ENCODE measurements around the gene LSM5. TPM values are rescaled to one million over a fixed set of nuclear protein-coding genes. Genes with fewer than 3 reads are reported as not detected.
"Not testable (repeated sequence)": the region's sequence is repeated elsewhere in the genome, so short reads cannot be mapped to it uniquely, and the experiment has no call there.

Gene LSM5
- polyA plus RNA-seq, 3 donors, result 69.7 to 99.6 (median 86.0) TPM

DNA sequence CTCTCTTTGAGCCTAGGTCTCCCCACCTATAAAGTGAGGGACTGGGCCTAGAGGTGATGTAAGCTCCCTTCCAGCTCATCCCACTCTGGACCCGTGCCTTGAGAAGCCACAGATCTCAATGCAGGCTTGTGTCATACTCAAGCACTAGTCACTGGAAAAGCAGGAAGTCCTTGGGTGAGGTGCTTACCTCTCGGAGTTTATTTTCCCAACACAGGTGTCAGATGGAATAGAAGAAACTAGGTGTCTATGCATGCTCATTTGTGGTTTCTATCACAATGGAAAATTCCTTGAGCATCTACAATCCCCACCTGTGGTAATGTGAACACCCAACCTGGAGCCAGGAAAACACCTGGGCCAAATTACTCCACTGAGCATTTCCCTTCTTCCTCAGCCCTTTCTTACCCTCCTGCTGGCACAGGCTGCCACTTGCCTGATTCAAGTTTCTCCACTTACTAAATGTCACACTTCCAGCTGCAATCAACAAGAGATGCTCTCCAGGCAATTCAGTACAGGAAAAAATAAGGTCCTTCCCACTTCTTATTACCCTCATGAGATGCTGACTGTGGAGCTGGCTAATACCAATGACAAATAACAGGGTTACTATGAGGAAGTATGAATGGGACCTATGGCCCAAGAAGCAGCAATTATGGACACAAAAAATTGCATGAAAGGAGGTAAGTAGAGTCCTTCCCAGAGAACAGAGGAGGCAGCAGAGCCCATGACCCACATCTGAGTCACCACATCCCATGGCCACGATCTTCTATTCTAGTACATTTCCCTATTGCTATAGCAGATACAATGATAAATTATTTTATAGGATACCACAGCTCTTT, 13.1 kb downstream of the LSM5 start:
- DNase-seq (ENCODE audit: extremely low read depth in 1 of 11, low read depth in 9 of 11, low spot score in 4 of 11), result no peak

DNA sequence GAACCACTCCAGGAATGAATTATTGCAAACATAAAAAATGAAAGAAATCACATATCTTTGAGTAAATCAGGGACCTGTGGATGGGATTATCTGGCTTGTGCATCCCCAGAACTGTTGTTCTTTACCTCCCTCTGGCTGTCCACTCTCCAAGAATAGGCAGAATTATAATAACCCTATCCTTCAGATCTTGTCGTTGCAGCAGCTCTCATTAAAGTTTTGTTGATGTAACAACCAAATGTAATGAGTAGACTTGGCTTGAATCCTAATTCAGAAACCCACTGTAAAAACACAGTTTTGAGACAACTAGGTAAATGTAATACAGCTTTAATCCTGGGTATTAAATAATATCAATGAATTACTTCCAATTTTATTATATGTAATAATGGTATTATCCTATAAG, 16.2 kb downstream of the LSM5 start:
- DNase-seq (ENCODE audit: extremely low read depth in 1 of 11, low read depth in 9 of 11, low spot score in 4 of 11), result no peak

DNA sequence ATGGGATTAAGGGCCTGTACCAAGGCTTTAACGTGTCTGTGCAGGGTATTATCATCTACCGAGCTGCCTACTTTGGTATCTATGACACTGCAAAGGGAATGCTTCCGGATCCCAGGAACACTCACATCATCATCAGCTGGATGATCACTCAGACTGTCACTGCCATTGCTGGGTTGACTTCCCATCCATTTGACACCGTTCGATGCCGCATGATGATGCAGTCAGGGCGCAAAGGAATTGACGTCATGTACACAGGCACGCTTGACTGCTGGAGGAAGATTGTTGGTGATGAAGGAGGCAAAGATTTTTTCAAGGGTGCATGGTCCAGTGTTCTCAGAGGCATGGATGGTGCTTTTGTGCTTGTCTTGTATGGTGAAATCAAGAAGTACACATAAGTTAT, 18.2 kb downstream of the LSM5 start:
- no peak for DNase-seq (ENCODE audit: extremely low read depth in 1 of 11, low read depth in 9 of 11, low spot score in 4 of 11)

DNA sequence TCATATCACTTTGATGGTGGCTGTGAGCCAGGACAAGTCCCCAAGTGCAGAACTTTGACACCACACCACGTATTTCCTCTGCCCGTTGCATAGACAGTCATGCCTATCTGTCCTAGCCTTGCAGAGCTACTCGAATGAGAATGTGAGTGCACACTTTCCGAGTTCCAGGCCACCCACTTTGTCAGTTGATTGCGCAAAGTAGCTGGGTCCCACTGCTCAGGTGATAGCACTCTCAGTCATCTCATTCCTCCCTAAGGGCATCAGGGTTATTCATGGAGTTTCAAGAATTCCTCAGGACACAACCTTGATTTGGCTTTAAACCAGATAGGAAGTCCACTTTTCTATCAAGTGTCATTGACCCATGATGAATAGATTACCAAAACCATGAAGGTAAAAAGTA, 19.3 kb downstream of the LSM5 start:
- no peak for DNase-seq (ENCODE audit: extremely low read depth in 1 of 11, low read depth in 9 of 11, low spot score in 4 of 11)

DNA sequence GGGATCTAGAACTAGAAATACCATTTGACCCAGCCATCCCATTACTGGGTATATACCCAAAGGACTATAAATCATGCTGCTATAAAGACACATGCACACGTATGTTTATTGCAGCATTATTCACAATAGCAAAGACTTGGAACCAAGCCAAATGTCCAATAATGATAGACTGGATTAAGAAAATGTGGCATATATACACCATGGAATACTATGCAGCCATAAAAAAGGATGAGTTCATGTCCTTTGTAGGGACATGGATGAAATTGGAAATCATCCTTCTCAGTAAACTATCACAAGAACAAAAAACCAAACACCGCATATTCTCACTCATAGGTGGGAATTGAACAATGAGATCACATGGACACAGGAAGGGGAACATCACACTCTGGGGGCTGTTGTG, 20.2 kb downstream of the LSM5 start:
- not testable (repeated sequence) for DNase-seq (ENCODE audit: extremely low read depth in 1 of 11, low read depth in 9 of 11, low spot score in 4 of 11)

DNA sequence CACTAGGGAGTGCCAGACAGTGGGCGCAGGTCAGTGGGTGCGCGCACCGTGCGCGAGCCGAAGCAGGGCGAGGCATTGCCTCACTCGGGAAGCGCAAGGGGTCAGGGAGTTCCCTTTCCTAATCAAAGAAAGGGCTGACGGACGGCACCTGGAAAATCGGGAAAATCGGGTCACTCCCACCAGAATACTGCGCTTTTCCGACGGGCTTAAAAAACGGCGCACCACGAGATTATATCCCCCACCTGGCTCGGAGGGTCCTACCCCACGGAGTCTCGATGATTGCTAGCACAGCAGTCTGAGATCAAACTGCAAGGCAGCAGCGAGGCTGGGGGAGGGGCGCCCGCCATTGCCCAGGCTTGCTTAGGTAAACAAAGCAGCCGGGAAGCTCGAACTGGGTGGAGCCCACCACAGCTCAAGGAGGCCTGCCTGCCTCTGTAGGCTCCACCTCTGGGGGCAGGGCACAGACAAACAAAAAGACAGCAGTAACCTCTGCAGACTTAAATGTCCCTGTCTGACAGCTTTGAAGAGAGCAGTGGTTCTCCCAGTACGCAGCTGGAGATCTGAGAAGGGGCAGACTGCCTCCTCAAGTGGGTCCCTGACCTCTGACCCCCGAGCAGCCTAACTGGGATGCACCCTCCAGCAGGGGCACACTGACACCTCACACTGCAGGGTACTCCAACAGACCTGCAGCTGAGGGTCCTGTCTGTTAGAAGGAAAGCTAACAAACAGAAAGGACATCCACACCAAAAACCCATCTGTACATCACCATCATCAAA, 25.4 kb downstream of the LSM5 start:
- not testable (repeated sequence) for DNase-seq (ENCODE audit: extremely low read depth in 1 of 11, low read depth in 9 of 11, low spot score in 4 of 11)

DNA sequence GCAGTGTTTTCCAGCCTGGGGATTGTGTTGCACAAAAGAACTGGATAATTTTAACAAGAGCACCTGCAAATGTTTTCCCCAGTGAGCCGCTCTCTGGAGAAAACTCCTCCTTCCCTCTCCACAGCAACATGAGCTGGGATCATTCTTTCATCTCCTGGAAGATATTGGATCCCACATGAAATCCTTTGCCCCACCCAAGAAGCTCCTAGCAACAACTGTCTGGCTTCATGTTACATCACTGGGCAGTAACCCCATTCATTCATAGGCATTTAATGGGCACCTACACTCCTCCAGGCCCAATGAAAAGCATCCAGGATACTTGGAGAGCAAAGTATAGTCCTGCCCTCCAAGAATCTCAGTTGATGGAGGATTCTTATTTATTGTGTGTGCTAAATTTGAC, 27.2 kb downstream of the LSM5 start:
- DNase-seq (ENCODE audit: extremely low read depth in 1 of 11, low read depth in 9 of 11, low spot score in 4 of 11), result no peak

DNA sequence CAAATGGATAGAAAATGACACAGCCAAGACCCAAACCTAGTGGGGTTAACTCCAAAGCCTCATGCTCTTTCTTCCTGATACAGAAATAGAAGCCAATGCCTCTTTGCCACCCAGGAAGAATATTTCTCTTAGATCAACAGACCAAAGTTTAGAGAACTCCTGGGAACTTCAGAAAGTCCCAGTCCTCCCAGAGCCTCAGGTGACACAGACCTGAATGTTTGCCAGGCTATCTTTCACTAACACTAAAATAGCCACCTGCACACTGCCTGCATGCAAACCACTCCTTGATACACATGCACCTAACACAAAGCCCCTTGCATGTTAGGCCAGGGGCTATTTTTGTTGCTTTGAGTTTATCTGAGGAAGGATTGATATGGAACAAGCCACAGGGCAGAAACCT, 27.7 kb downstream of the LSM5 start:
- DNase-seq (ENCODE audit: extremely low read depth in 1 of 11, low read depth in 9 of 11, low spot score in 4 of 11), result no peak

DNA sequence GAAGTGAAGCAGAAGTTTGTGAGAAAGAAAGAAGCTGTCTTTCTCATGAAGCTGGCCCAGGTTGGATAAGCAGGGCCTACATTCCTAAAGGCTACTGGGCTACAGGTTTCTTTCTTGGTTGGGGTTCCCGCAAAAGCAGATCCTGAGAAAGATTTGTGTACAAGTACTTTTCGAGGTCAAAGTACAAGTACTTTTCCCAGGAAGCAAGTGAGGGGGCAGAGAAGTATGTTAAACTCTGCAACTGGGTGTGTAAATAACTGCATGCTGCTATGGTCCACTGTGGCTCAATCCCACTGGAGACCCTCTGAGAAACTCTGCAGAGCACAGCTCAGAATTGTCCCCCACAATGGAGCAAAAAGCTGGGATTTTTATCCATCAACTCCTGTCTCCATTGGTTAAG, 28.7 kb downstream of the LSM5 start:
- no peak for DNase-seq (ENCODE audit: extremely low read depth in 1 of 11, low read depth in 9 of 11, low spot score in 4 of 11)

DNA sequence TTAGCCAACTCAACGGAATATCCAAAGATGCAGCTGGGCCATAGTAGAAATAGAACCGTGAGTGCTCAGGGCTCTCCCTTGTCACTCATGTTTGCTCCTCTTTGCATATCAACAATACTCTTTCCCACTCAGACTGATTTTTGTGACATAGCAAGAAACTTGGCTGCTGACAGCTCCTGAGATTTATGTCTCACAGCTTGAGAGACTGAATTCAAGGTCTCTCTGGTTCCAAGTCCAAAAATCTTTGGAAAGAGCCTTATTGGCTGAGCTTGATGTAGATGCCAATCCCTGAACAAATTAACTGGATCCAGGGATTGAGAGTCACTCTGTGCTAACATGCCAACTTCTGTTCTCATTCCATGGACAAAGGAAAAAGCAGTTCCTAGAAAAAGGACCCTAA, 30.4 kb downstream of the LSM5 start:
- no peak for DNase-seq (ENCODE audit: extremely low read depth in 1 of 11, low read depth in 9 of 11, low spot score in 4 of 11)

DNA sequence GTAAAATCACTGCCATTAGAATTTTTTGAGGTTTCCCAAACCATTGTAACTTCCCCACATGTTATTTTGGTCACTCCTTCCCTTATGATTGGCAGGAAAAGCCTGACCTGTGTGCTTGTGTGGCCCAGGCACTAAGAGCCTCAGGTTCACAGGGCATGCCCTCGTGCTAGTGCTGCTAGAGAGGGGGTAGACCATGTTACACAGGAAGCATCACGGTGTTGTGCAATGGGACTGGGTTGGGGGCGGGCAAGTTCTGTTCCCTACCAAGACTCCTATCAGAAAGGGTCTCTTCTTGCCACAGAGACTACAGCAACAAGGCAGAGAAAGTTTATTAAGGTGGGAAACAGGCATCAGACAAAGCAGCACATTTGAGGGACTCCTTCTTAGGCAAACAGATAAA, 32.2 kb downstream of the LSM5 start:
- no peak for DNase-seq (ENCODE audit: extremely low read depth in 1 of 11, low read depth in 9 of 11, low spot score in 4 of 11)

DNA sequence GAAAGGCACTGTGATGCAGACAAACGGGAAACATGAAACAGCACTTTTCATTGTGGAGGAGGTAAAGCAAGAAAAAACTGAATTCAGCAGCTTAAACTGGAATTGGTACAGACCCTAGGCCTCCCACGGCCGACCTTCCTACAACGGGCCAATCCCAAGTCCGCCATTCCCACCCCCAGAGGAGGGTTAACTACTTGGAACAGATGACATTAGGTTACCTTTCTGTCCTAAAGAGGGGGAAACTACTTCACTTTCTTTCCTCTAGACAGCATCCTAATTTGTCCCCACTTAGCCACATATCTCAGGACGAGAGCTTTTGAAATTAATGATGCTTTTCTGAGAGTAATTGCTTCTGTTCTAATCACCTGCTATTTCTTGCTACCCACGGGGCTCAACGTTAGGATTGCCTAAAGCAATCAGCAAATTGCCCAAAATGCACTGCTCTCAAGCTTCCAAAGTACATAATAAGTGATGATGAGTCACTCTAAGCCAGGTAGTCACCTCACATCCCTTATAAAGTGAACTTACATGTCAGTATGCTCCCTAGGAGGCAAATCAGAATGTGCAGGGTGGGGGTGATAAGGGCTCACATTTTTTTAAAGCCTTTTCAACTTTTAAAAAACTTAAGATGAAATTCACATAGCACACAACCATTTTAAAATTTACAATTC, 36.7 kb downstream of the LSM5 start:
- DNase-seq (ENCODE audit: extremely low read depth in 1 of 11, low read depth in 9 of 11, low spot score in 4 of 11), result no peak

DNA sequence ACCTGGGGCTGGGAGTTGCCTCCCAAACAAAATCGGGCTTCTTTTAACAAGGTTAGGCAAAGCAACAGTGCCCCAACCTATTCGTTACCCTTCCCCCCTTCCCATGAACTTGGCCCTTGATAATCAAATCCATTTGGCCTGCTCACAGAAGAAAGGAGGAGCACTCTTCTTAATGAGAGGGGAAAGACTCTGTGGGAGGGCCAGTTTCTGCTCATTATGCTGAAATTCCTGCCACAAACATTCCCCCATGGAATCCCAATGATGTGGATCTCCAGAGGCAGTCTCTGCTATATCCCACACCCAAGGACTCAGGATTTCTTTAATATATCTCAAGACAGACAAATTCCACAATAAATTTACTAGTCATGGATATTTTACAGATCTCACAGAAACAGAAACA, 43.0 kb downstream of the LSM5 start:
- no peak for DNase-seq (ENCODE audit: extremely low read depth in 1 of 11, low read depth in 9 of 11, low spot score in 4 of 11)

DNA sequence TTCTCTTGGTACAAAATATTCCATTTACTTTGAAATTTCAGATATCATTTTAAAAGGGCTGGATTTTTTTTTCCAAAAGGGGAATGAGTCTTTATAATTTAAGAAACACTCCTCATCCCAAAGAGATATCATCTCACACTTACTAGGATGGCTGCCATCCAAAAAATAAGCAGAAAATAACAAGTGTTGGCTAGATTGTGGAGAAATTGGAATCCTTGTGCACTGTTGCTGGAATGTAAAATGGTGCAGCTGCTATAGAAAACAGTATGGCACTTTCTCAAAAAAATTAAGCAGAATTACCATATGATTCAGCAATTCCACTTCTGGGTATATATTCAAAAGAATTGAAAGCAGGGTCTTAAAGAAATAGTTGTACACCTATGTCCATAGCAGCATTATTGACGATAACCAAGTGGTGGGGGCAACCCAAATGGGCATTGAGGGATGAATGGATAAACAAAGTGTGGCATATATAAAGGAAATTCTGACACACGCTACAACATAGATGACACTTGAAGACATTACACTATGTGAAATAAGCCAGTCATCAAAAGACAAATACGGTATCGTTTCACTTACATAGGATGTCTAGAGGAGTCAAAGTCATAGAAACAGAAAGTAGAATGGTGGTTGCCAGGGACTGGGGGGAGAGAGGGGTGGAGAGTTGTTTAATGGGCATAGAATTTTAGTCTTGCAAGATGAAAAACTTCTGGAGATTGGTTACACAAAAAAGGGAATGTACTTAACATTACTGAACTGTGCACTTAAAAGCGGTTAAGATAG, 53.8 kb downstream of the LSM5 start:
- DNase-seq (ENCODE audit: extremely low read depth in 1 of 11, low read depth in 9 of 11, low spot score in 4 of 11), result no peak

Other genes with a start within 250 kb of the LSM5 start
- 10 to 100 TPM; 27.2 to 33.1 (median 29.8) TPM for gene AVL9, start 5.1 kb upstream of the LSM5 start, polyA plus RNA-seq (ENCODE audit: insufficient read length in 3 of 3)

Measured in renal cortex interstitium (tissue), 11 donors.